Coronary artery (tissue), 2 donors: Measurements from ENCODE around the gene SOX5.
"Not testable (repeated sequence)": the region's sequence is repeated elsewhere in the genome, so short reads cannot be mapped to it uniquely, and the experiment has no call there.

Experiments used
- DNase-seq: peaks from one replicate; pipeline ENCODE4 v3.0.0-alpha.2; 2017; ENCODE audit warnings: low spot score
- H3K27ac ChIP-seq, 2 donors: fragments of 200-600 bp; sonication (generic); one replicate each; pipeline ENCODE4 v1.5.1; 2016 to 2019
- H3K4me3 ChIP-seq: fragments of 200-600 bp; sonication (generic); 2 replicates; pipeline ENCODE4 v1.5.1; 2016; ENCODE audit warnings: mild to moderate bottlenecking, moderate library complexity
- CTCF ChIP-seq: fragments of 200-600 bp; sonication (generic); IDR thresholded peaks from one replicate; pipeline ENCODE4 v1.5.1; 2019; ENCODE audit warnings: antibody characterized with exemption

Gene SOX5

GRCh38 chr12:23824358-23824757 lies 125.1 kb downstream of the SOX5 start:
- Histone ChIP-seq H3K4me3 (no peak overlapping the region), H3K27ac (no peak overlapping the region)
- no peak for TF ChIP-seq CTCF
- DNase-seq = no peak

GRCh38 chr12:23822883-23823282 lies 126.6 kb downstream of the SOX5 start:
- H3K4me3 ChIP-seq, H3K27ac ChIP-seq, DNase-seq: not testable (repeated sequence)

- TF ChIP-seq CTCF = no peak
- no peak for DNase-seq
- Histone ChIP-seq H3K4me3 (no peak overlapping the region), H3K27ac (no peak overlapping the region)
Observed at GRCh38 chr12:23817345-23817744, 132.1 kb downstream of the SOX5 start.

GRCh38 chr12:23816394-23816851 lies 133.0 kb downstream of the SOX5 start:
- no peak overlapping the region for H3K4me3 ChIP-seq
- no peak overlapping the region for H3K27ac ChIP-seq
- no peak for DNase-seq
- no peak for TF ChIP-seq CTCF

- TF ChIP-seq CTCF = no peak
- no peak overlapping the region for H3K27ac ChIP-seq
- DNase-seq = no peak
- no peak overlapping the region for H3K4me3 ChIP-seq
Observed at GRCh38 chr12:23815810-23816209, 133.7 kb downstream of the SOX5 start.

GRCh38 chr12:23813206-23813605 lies 136.3 kb downstream of the SOX5 start:
- no peak for DNase-seq
- Histone ChIP-seq H3K27ac (no peak overlapping the region), H3K4me3 (no peak overlapping the region)
- no peak for TF ChIP-seq CTCF

GRCh38 chr12:23810329-23810902 lies 139.1 kb downstream of the SOX5 start:
- TF ChIP-seq CTCF = no peak
- DNase-seq = no peak
- no peak overlapping the region for H3K27ac ChIP-seq
- no peak overlapping the region for H3K4me3 ChIP-seq
